ENCODE measurements around the gene PCK2.
"Not testable (repeated sequence)": the region's sequence is repeated elsewhere in the genome, so short reads cannot be mapped to it uniquely, and the experiment has no call there.

Gene PCK2

DNA sequence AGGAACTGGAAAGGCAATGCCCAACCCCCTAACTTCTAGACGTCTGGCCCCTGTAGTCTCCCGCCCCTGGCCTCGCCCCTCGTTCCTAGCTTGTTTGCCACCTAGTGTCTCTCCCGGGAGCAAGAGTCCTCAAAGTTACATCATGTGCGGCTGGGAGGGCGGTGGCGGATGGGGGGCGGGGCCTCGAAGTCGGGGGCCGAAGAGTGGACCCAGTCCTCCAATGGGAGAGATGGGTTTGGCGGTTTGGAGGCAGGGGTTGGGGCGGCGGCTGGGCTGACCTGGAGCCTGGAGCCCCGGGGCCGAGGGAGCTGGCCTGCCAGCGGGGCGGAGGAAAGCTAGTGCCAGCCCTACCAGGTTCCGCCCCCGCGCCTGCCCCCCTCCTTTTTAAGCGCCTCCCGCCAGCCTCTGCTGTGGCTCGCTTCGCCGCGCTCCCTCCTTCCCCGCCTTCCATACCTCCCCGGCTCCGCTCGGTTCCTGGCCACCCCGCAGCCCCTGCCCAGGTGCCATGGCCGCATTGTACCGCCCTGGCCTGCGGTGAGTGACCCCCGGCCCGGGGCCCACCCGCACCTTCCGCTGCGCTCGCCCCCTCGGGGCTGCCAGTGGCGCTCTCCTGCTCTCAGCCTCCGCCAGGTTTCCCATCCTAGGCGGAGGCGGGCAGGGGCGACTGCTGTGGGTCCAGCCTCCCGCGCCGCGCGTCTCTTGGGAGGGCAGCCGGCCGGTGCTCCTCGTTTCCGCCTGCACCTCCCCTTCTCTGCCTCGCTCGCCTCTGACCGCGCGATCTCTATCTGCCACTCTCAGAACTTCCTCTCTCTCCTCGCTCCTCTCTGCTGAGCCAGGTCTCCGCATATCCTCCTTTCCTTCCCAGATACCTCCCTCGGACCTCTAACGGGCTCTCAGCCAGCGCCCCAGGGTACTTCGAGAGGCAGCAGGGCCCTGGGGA lies at the start of gene PCK2:
Gene PCK2, plus strand, starts transcription at position 411 of the 940 bp plus-strand sequence. Its CDS starts 95 bp downstream, at position 506.
- DNase-seq: peak; percentile 90

DNA sequence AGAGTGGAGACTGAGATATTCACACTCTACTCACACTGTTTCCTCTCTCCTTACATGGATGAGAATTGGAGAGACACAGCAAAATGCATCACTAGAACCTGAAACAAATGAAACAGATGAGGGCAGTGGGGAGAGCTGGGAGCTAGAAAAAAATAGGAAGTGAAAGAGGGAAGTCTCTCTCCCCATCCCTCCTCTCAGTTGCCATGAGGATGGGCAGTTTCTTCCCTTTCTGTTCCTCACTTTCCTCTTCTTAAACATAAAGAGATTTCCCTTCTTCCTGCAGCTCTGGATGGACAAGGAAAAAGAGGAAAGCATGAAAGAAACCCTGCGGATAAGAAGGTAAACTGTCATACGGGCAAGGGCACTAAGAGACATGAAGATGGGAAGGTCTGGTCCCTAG lies 45.1 kb upstream of the PCK2 start:
- not testable (repeated sequence) for DNase-seq

DNA sequence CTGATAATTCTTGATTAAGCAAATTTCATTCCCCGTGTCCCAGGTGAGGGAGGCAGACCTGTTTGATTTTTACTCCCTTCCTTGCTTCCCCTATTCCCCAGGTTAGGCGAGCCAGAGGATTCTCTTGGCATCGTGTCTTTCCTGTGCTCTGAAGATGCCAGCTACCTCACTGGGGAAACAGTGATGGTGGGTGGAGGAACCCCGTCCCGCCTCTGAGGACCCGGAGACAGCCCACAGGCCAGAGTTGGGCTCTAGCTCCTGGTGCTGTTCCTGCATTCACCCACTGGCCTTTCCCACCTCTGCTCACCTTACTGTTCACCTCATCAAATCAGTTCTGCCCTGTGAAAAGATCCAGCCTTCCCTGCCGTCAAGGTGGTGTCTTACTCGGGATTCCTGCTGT lies 43.4 kb upstream of the PCK2 start:
- not testable (repeated sequence) for DNase-seq

DNA sequence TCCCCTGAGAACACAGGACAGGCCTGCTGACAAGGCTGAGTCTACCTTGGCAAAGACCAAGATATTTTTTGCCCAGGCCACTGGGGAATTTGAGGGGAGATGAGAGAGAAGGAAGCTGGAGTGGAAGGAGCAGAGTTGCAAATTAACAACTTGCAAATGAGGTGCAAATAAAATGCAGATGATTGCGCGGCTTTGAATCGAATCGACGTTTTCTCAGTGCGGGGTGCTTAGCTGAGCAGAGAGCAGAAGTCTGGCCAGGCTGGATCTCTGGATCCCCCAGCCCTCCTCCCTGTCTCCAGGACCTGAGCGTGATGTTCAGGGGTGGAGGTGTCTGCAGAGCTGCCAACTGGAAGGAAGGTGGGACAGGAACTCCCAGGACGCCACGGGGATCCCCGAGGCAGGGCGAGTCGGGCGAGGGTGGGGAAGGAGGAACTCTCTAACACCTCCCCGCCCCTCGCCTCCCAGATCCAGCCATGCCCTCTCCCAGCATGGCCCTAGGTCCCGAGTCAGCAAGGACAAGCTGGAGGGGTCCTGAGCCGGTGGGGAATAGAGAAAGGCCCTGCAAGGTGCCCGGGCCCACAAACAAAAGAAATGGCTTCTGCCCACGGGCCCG lies 42.8 kb upstream of the PCK2 start:
- DNase-seq: no peak

DNA sequence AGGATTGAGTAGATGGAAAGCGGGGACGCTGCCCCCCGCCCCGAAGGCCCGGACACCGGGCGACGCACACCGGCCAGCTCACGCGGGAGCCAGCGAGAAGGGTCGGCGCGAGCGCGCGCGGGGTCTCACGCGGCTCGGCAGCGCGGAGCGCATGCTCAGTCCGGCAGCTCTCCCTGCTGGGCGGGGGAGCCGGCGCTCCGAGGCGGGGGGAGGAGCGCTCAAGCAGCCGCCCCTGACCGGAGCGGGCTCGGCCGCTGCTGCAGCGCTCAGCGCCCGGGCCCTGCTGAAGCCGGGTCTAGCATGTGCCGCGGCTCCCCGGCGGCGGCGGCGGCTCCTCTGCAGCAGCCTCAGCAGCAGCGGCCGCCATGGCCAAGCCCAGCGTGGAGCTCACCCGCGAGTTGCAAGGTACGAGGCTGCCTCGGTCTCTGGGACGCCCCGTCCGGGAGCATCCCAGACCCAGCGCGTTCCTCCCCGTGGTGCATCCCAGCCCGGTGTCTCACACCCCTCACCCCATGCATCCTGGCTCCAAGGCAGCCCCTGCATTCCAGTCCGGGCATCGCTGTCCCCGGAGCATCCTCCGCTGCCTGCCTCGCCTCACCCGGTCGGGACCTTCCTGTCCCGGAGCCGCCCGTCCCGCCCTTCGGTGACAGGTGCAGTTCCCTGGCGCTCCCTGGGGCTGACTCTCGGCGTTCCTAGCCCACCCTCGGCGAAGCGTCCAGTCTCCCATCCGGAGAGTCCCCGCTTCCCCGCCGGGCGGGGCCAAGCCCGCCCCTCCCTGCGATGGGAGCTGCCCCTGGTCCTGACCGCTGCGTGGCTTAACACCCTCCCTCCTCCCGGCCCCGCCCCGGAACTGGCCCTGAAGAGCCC lies 42.1 kb upstream of the PCK2 start, which contains the start of gene CARMIL3:
Gene CARMIL3, plus strand, starts transcription at position 221 of the 867 bp plus-strand sequence. Its CDS starts 145 bp downstream, at position 366.
- peak; percentile 72 for DNase-seq

DNA sequence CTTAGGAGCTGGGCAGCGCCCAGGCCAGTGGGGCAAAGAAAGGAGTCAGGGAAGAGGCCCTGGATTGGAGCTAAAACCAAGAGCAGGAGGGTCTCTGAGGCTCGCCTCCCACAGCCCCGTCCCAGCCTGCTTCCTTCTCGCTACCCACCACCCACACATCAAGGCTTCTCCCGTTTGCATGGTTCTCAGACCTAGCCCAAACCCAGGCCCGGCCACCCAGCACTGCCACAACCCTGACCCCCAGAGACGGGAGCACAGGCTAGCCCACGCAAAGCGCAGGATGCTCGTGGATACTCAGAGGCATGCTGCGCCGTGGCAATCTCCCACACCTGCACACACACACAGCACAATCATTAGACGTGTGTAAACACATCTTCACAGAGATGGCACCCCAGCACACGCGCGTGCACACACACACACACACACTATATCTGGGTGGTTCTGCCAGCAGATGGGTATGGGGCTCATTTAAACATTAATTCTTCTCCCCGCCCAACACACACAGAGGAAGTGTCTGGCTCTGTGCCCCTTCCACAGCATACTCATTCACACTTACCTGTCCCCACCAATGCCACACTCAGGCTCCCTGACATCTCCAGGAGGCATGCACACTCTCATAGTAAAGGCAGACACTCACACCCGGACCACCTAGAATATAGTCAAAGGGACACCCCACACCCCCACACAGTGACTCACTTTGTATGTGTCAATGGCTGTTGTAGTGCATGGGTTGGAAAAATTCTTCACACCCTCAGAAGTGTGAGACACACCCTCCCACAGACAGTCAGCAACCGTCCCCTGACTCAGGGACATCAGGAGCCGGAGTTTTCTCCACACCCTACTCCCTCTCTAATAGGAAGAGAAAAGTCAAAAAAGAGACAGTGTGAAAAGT lies 41.2 kb upstream of the PCK2 start:
- no peak for DNase-seq

DNA sequence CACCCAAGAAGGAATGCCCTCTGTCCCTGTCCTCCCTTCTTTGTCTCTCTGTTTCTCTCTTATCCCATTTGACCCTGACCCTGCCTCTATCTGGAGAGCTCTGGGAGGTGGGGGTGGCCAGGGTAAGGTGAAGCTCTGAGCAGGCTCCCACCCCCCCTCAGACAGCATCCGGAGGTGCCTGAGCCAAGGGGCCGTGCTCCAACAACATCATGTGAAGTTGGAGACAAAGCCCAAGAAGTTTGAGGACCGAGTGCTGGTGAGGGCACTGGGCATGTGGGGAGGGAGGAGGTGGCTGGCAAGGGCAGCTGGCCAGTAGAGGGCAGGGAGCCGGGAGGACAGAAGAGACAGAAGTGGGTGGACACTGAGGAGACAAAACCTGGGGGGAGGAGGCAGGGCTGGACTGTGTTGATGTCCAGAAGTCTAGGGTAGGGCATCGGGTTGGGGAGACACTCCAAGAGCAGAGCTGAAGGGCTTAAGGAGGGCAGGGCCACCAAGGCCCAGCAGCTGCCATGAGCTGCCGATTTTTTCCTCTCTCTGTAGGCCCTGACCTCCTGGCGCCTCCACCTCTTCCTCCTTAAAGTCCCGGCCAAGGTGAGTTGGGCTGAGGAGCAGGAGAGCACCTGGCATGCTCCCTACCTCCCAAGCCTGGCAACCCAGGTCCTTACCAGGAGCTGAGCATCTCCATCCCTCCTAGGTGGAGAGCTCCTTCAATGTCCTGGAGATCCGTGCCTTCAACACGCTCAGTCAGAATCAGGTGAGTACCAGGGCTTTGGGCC lies 40.4 kb upstream of the PCK2 start:
- DNase-seq: no peak

DNA sequence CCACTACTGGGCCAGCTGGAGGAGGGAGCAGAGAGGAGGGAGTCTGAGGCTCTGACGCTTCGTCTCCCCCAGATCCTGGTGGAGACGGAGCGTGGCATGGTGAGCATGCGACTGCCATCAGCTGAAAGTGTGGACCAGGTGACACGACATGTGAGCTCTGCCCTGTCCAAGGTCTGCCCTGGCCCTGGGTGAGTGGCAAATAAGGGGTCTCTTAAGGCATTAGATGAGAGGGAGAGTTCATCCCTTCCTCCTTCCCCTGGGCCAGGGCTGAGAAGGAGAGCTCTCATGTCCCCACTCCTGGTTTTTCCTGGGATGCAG lies 39.8 kb upstream of the PCK2 start:
- no peak for DNase-seq

DNA sequence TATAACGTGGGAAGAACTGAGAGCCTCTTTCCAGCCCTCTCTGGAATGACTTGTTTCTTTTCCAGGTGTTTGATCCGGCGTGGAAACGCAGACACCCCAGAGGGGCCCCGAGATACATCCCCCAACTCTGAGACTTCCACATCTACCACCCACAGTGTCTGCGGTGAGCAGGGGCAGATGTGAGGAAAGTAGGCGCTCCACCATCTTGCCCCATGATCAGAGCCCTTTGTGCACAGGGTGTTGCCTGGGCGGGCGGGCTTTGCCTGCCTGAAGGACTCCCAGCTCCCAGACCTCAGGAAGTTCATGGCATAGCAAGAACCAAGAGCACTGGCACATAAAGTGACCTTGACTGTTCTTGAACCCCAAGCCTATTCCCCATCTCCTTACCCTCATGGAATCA lies 39.5 kb upstream of the PCK2 start:
- DNase-seq: no peak

DNA sequence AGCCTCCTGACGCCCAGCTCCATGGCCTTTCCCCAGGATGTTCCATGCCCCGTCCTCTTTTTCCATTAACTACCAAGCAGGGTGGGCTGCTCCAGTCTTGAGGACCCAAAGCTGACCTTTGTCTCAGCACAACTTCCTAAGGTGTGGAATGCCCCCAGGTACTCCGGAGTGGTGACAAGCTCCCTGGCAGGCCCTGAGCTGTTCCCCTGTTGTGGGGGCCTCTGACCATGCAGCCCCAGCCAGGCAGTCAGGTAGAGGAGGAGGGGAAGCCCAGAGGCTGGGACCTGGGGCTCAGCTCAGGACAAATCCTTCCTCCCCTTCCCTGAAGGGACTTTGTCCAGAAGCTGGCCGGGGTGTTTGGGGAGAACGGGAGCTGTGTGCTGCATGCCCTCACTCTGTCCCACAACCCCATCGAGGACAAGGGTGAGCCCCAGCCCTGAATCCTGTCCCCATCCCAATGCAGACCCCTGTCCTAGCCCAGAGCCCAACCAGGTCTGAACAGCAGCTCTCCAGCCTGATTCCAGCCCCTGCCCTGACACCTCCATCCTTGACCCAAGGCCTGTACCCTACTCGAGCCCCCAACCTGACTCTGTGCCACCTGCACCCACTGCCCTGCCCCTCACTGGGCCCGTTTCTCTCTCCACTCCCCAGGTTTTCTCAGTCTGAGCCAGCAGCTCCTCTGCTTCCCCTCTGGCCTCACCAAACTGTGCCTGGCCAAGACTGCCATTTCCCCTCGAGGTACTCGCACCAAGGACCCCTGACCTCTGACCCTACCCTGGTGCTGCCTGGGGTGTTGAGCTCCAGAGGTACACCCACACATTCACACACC lies 37.9 kb upstream of the PCK2 start:
- DNase-seq: no peak

DNA sequence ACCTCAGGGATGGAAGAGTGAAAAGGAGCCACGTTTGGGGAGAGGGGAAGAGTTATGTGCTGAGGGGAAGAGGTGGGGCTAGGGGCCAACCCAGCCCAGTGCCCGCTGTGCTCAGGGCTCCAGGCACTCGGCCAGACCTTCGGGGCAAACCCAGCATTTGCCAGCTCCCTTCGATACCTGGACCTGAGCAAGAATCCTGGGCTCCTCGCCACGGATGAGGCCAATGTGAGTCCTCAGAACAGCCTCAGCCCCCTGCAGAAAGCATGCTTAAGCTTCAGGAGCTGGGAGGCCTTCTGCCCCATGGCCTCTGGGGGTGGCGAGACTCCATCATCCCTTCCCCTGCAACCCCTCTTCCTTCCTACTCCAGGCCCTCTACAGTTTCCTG lies 37.3 kb upstream of the PCK2 start:
- no peak for DNase-seq

DNA sequence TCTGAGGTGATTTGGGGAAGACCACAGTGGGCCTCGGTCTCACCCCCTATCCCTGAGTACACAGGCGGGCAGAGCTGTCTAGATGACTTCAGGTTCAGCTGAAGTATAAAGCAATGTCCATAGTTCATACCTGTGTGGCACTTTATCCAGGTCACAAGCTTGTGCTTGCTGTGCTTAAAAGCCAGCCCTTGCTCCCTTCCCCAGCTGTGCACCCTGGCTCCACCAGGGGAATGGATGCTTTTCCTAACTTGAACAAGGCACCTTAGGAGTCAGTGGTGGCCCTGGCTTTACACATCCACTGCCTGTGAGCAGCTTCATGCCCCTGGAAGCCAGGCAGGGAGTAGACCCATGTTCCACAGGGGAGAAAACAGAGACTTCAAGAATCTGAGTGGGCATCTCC lies 36.8 kb upstream of the PCK2 start:
- no peak for DNase-seq

DNA sequence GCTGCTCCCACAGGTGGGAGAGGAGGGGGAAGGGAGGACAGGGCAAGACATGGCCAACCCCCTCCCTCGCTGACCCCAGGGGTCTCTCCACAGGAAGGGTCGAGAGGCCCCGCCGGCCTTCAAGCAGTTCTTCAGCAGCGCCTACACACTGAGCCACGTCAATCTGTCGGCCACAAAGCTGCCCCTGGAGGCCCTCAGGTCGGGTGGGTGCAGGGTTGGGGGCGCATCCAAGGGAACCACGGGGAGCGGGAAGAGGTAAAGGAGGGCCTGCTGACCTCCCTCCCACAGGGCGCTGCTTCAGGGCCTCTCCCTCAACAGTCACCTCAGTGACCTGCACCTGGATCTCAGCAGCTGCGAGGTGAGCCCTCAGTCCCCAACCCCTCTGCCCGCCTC lies 36.2 kb upstream of the PCK2 start:
- no peak for DNase-seq

DNA sequence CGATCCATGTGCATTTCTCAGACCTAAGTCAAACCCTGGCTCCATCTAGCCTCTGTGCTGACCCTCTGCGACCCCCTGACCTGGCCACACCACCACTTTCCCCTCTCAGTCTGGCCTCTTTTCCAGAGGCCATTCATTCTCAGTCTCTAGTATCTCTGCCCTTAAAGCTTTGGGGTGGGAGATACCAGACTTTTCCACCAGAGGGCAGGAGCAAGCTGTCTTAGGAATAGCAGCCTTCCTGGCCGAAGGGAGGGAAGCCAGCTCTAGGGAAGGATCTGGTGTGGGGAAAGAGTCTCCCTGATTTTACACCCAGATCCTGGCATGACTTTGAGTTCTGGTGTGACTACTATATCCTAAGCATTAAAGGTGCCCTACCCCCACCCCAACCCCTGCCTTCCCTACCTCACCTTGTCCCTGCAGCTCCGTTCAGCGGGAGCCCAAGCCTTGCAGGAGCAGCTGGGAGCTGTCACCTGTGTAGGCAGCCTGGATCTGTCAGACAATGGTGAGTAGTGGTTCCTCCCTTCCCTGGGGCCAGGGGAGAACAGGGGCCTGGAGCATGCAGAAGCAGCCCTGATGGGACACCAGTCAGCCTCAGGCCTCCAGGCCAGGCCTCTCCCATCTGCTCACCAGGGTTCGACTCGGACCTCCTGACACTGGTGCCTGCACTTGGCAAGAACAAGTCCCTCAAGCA lies 35.7 kb upstream of the PCK2 start:
- peak; percentile 57 for DNase-seq

DNA sequence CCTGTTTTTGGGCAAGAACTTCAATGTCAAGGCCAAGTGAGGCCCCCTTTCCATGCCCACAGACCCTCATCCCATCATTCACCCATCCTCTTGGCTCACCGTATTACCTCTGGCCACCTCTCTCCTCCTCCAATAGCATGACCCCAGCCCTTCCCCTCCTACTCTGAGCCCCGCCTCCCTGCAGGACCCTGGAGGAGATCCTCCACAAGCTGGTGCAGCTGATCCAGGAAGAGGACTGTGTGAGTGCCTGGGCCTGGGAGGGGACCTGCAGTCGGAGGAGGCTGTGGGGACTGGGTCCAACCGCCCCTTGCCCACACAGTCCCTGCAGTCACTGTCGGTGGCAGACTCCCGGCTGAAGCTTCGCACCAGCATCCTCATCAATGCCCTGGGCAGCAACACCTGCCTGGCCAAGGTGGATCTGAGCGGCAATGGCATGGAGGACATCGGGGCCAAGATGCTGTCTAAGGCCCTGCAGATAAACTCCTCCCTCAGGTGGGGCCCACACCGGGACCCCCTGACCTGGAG lies 35.1 kb upstream of the PCK2 start:
- no peak for DNase-seq

DNA sequence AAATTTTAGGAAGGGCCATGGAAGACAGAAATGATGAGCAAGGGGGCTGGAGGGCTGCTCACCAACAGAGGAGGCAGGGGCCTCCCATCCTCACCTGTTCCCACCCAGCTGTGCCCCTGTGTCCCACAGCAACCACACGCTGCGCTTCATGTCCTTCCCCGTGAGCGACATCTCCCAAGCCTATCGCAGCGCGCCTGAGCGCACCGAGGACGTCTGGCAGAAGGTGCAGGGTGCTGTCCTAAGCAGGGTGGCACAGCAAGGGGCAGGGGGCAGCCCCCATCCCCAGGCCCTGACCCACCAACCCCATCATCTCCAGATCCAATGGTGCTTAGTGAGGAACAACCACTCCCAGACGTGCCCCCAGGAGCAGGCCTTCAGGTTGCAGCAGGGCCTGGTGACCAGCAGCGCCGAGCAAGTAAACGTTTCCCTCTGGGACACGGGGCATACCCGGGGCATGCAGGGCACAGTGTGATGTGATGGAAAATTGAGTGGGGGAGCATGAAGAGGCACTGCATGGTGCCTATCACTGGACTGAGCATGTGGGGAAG lies 34.2 kb upstream of the PCK2 start:
- DNase-seq: no peak

DNA sequence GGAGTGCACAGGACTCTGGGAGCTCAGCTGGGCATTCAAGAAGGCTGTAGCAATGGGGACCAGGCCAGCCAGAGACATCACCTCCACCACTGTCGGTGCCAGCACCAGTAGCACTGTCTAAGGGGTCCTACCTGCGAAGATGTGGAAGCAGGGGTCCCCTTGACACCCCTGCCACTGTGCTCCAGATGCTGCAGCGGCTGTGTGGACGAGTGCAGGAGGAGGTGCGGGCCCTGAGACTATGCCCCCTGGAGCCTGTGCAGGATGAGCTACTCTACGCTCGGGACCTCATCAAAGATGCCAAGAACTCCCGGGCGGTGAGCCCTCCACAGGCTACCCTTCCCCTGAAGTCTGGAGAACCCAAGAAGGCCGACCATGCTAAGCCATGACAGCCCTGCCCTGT lies 33.7 kb upstream of the PCK2 start:
- no peak for DNase-seq

DNA sequence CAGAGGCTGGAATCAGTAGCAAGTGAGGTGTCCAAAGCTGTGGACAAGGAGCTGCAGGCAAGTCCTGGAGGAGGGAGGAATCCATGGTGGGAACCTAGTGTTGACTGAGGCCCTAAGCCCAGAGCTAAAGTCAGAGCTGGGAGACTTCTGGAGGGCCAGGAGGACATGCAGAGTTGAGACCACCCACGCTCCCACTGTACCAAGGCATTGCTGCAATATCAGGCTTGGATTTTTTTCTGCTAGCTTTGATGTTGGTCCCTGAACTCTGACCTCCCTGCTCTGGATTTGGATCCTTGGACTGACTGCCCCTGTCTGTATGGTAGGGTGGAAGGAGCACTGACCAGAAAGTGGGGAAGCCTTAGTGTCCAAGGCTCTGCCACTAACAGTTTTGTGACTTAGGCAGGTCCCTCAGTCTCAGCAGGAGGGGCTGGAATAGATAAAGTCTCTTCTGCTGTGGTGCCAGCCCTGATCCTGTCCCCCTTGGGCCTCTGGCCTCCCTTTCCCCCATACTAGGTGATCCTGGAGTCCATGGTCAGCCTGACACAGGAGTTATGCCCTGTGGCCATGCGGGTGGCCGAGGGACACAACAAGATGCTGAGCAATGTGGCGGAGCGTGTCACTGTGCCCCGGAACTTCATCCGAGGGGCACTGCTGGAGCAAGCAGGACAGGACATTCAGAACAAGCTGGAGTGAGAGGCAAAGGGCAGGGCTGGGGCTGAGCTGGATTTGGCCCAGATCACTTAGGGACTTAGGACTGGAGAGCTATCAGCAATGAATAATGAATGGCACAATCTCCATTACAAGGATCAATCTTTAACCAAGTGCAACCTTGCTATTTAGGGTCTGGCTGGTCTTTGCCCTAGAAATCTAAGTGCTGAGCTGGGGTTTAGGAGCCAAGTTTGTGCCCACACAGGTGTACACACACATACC lies 32.9 kb upstream of the PCK2 start:
- no peak for DNase-seq
